HG02798 (cell line): Measurements from ENCODE around the gene GDF7.

Source experiments
- ATAC-seq: cut with Tn5 transposase; IDR thresholded peaks from one replicate; pipeline ENCODE4 v1.9.1; 2021; ENCODE audit warnings: mild to moderate bottlenecking; ENCODE audit not compliant: unreplicated experiment, poor library complexity

Gene GDF7

GRCh38 chr2:20666304-20667150, at the start of gene GDF7:
Gene GDF7, plus strand, starts transcription at chr2:20667144. Its CDS starts 96 bp downstream, at chr2:20667240.
- ATAC-seq: no peak

GRCh38 chr2:20617892-20618467, 49.0 kb upstream of the GDF7 start:
- no peak for ATAC-seq

DNA sequence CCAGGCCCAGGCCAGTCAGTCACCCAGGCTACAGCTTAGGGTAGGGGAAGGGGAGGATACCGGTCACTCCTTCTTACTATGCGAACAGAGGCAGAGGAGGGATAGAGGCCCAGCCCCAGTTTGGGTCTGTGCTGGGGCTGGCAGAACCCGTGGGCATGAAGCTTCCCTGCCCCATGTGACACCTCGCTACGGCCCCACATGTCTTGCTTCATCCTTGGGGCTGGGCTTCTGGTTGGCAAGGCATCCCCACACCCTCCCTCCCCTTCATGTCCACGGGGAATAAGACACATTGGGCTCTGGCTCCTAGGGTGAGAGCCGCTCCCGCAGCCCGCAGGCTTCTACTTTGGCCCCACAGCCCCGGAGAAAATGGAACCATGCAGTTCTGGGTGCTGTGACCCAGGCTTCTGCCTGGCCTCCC, 48.5 kb upstream of the GDF7 start:
- ATAC-seq: no peak

DNA sequence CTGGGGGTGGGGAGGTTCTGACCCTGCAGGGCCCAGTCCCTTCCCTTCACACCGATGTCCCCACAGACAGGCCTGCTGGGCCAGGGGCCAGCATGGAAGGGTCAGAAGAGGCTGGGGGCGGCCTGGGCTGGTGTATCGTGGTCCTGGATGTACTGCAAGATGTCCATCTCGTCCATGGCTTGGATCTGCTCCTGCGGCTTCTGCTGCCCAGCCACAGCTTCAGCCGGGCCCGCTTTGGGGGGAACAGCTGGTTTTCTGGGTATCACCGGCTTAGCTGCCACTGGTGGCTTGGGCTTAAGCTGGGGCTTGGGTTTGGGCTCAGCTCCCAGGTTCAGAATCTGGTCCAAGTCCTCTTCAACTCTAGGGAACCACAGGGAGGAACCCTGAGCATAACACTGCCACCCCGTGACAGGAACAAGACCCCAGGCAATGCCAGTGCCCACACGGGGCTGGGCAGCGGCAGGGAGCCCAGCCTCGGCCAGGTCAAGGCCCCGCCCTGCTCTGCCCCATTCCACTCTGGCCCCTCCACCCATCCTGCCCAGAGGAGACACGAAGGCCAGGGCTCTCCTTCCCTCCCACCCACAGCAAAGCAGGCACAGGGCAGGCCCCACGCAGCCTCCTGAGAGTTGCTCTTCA, 47.9 kb upstream of the GDF7 start:
- ATAC-seq: no peak

GRCh38 chr2:20619624-20620024, 47.3 kb upstream of the GDF7 start:
- no peak for ATAC-seq

GRCh38 chr2:20620271-20620681, 46.7 kb upstream of the GDF7 start:
- no peak for ATAC-seq

GRCh38 chr2:20620696-20621365, 46.1 kb upstream of the GDF7 start:
- ATAC-seq: no peak

GRCh38 chr2:20621366-20622295, 45.3 kb upstream of the GDF7 start:
- ATAC-seq: no peak

- ATAC-seq: no peak
Measured at GRCh38 chr2:20622296-20622686, 44.7 kb upstream of the GDF7 start.

DNA sequence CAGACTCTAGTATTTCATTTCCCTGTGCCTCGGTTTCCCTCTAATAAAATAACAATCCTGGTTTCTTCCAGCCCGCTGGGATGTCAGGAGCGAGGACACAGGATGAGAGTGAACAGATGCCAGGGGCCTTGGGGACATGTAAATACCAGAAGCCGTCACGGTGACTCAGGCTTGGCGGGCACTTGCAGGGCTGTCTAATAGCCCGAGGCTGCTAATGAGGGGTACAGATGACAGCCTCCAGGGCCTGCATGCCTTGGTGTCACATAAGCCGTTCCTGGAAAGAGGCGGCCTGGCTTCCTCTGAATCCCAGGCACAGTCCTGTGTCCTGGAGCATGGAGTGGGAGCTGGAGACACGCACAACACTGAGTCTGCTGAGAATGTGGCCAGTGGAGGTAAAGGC, 44.2 kb upstream of the GDF7 start:
- ATAC-seq: no peak

GRCh38 chr2:20623241-20623640, 43.7 kb upstream of the GDF7 start:
- ATAC-seq: no peak

- no peak for ATAC-seq
Measured at GRCh38 chr2:20623741-20624155, 43.2 kb upstream of the GDF7 start.

DNA sequence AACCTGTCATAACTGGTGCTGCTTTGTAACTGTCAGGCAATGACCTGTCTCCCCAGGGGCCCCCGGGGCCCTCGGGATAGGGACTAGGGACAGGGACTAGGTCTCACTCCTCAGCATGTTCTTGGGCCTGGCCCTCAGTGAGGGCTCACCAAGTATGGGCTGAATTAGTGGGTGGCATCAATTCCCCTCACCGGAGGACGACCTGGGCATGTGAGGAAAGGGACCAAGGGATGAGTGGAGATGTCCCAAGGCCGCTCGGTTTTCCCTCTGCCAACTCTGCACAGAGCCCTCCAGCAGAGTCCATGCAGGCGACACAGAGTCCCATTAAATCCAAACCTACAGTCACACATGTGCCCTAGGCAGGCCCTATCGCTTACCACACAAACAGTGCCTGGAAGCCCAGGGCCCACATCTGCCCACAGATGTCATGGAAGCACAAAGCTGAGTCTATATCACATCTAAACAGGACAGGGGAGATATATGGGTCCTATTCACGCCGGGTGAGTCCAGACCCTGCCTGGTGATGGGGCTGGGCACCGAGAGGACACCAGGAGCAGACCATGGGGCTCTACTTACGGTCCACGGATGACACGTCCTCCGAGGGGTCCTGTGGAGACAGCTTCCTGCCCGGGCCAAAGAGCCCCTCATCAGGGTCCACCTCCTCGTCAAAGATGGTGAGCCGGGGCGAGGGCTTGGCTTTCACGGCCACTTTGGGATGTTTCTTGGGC, 42.6 kb upstream of the GDF7 start:
- ATAC-seq: no peak

- no peak for ATAC-seq
Measured at GRCh38 chr2:20624884-20625485, 42.0 kb upstream of the GDF7 start.

GRCh38 chr2:20625491-20626391, 41.2 kb upstream of the GDF7 start:
- ATAC-seq: no peak

DNA sequence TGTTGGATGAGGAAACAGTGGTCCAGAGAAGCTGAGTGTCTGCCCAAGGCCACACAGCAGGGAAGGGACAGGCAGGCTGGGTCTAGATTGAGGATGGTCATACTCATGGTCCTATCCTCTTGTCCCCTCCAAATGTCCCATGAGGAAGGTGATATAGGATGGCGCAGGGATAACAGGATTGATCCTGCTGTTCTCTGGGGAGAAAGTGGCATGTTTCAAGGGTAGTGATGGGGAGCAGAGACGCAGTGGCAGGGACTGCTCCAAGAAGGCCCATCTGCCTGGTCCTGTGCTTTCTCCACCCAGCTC, 40.6 kb upstream of the GDF7 start:
- ATAC-seq: no peak

- no peak for ATAC-seq
Measured at GRCh38 chr2:20626698-20627513, 40.0 kb upstream of the GDF7 start.
